CD4-positive, alpha-beta T cell treated with Interleukin-4 for 1 hour (primary cell): ENCODE measurements around the gene GPR180.
A peak's percentile ranks its signal among the peaks of the same experiment; 100 is the strongest.
"Not testable (repeated sequence)": the region's sequence is repeated elsewhere in the genome, so short reads cannot be mapped to it uniquely, and the experiment has no call there.

Experiments used
- DNase-seq, 2 donors: peaks; one replicate each; pipeline ENCODE4 v3.0.0-alpha.2; 2020 to 2022

The GPR180 gene

GRCh38 chr13:94598281-94598680 lies 3.4 kb upstream of the GPR180 start:
- DNase-seq, result no peak

- DNase-seq, result no peak
Measured at GRCh38 chr13:94599877-94600276, 1.8 kb upstream of the GPR180 start.

GRCh38 chr13:94602467-94602866 lies 810 bp downstream of the GPR180 start:
- DNase-seq, result no peak

- DNase-seq, result no peak
Measured at GRCh38 chr13:94607056-94607455, 5.4 kb downstream of the GPR180 start.

- DNase-seq, result no peak
Measured at GRCh38 chr13:94607939-94608338, 6.3 kb downstream of the GPR180 start.

GRCh38 chr13:94608586-94608985 lies 6.9 kb downstream of the GPR180 start:
- no peak for DNase-seq

GRCh38 chr13:94609196-94609595 lies 7.5 kb downstream of the GPR180 start:
- no peak for DNase-seq

GRCh38 chr13:94610475-94610874 lies 8.8 kb downstream of the GPR180 start:
- DNase-seq, result no peak

GRCh38 chr13:94612050-94612449 lies 10.4 kb downstream of the GPR180 start:
- DNase-seq, result no peak

GRCh38 chr13:94613051-94613450 lies 11.4 kb downstream of the GPR180 start:
- no peak for DNase-seq

GRCh38 chr13:94617389-94618000 lies 15.8 kb downstream of the GPR180 start:
- peak in 1 of 2 donors; percentile 68 for DNase-seq

- peak; percentile 16 for DNase-seq
Measured at GRCh38 chr13:94620286-94620896, 18.7 kb downstream of the GPR180 start.

- DNase-seq, result no peak
Measured at GRCh38 chr13:94622344-94622743, 20.7 kb downstream of the GPR180 start.

- no peak for DNase-seq
Measured at GRCh38 chr13:94623316-94623715, 21.7 kb downstream of the GPR180 start.

- no peak for DNase-seq
Measured at GRCh38 chr13:94630858-94631257, 29.2 kb downstream of the GPR180 start.

GRCh38 chr13:94632226-94632980 lies 30.7 kb downstream of the GPR180 start:
- DNase-seq, result no peak

GRCh38 chr13:94636096-94636495 lies 34.4 kb downstream of the GPR180 start:
- DNase-seq, result not testable (repeated sequence)

- DNase-seq, result no peak
Measured at GRCh38 chr13:94636942-94637578, 35.4 kb downstream of the GPR180 start.

GRCh38 chr13:94637677-94638076 lies 36.0 kb downstream of the GPR180 start:
- DNase-seq, result not testable (repeated sequence)

- no peak for DNase-seq
Measured at GRCh38 chr13:94640721-94641120, 39.1 kb downstream of the GPR180 start.

- DNase-seq, result no peak
Measured at GRCh38 chr13:94641409-94641941, 39.8 kb downstream of the GPR180 start.

GRCh38 chr13:94646904-94647303 lies 45.2 kb downstream of the GPR180 start:
- DNase-seq, result no peak

GRCh38 chr13:94656176-94656575 lies 54.5 kb downstream of the GPR180 start:
- DNase-seq, result no peak
